Measurements from ENCODE around the gene TMED4. TPM values are rescaled to one million over a fixed set of nuclear protein-coding genes. Genes with fewer than 3 reads are reported as not detected.

TMED4 gene
- total and polyA plus RNA-seq, 4 donors, result 26.9 to 97.1 (median 46.9) TPM

- no peak overlapping the region for H3K9ac ChIP-seq (ENCODE audit: low read depth in 1 of 2, low read length in 2 of 2)
- H3K36me3 ChIP-seq (ENCODE audit: control insufficient read depth in 4 of 4, insufficient read depth in 3 of 4, low read depth in 1 of 4, low read length in 3 of 4), result peaks cover 0 to 8% (median 7%) of the 10 kb centered on the region in 4 donors
- DNase-seq (ENCODE audit: low spot score), result no peak
- no peak overlapping the region for H3K4me3 ChIP-seq (ENCODE audit: low read depth in 1 of 3, low read length in 3 of 3)
- no peak overlapping the region for H3K27ac ChIP-seq (ENCODE audit: low read depth in 1 of 2, low read length in 2 of 2)
- 94% methylated on average over 13 of the region's 13 CpGs for WGBS
- H3K4me1 ChIP-seq (ENCODE audit: control insufficient read depth in 4 of 4, insufficient read depth in 4 of 4, low read length in 3 of 4), result peaks cover 3 to 35% (median 21%) of the 10 kb centered on the region in 4 donors
- TF ChIP-seq, protein P1, sequence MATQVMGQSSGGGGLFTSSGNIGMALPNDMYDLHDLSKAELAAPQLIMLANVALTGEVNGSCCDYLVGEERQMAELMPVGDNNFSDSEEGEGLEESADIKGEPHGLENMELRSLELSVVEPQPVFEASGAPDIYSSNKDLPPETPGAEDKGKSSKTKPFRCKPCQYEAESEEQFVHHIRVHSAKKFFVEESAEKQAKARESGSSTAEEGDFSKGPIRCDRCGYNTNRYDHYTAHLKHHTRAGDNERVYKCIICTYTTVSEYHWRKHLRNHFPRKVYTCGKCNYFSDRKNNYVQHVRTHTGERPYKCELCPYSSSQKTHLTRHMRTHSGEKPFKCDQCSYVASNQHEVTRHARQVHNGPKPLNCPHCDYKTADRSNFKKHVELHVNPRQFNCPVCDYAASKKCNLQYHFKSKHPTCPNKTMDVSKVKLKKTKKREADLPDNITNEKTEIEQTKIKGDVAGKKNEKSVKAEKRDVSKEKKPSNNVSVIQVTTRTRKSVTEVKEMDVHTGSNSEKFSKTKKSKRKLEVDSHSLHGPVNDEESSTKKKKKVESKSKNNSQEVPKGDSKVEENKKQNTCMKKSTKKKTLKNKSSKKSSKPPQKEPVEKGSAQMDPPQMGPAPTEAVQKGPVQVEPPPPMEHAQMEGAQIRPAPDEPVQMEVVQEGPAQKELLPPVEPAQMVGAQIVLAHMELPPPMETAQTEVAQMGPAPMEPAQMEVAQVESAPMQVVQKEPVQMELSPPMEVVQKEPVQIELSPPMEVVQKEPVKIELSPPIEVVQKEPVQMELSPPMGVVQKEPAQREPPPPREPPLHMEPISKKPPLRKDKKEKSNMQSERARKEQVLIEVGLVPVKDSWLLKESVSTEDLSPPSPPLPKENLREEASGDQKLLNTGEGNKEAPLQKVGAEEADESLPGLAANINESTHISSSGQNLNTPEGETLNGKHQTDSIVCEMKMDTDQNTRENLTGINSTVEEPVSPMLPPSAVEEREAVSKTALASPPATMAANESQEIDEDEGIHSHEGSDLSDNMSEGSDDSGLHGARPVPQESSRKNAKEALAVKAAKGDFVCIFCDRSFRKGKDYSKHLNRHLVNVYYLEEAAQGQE (IDR thresholded peaks at IDR 0.05), result no peak
- TF ChIP-seq GABPA (IDR thresholded peaks at IDR 0.05 in 1 of 2, conservative IDR thresholded peaks at IDR 0.05 in 1 of 2), result no peak
- no peaks in the 10 kb centered on the region for H3K9me3 ChIP-seq (ENCODE audit: control insufficient read depth in 4 of 4, low read length in 3 of 4)
- H3K27me3 ChIP-seq (ENCODE audit: control insufficient read depth in 4 of 4, insufficient read depth in 4 of 4, low read length in 3 of 4), result no peaks in the 10 kb centered on the region
Measured at GRCh38 chr7:44629829-44630522, 47.9 kb upstream of the TMED4 start.

DNA sequence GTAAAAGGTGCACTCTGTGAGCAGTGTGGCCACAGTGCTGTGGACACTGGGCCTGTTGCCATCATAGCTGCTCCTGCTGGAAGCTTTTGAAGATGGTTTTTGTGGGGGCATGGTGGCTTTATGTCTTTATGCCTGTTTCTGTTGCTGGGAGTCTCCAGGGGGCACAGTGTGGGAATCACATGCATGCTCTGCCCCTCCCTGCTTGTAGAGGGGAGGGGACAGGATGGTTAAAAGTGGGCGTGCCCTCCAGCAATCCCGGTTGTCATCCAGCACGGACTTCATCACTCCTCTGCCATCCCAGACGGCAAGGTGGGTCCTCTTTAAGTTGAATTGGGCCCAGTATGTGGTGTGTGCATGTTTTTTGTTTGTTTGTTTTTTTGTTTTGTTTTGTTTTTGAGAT is 44.6 kb upstream of the TMED4 start:
- H3K4me1 ChIP-seq (ENCODE audit: control insufficient read depth in 4 of 4, insufficient read depth in 4 of 4, low read length in 3 of 4), result peaks cover 0 to 28% (median 22%) of the 10 kb centered on the region in 4 donors
- no peaks in the 10 kb centered on the region for H3K27me3 ChIP-seq (ENCODE audit: control insufficient read depth in 4 of 4, insufficient read depth in 4 of 4, low read length in 3 of 4)
- H3K36me3 ChIP-seq (ENCODE audit: control insufficient read depth in 4 of 4, insufficient read depth in 3 of 4, low read depth in 1 of 4, low read length in 3 of 4), result peaks cover 6 to 13% (median 8%) of the 10 kb centered on the region in 4 donors
- H3K4me3 ChIP-seq (ENCODE audit: low read depth in 1 of 3, low read length in 3 of 3), result no peak overlapping the region
- no peak overlapping the region for H3K9ac ChIP-seq (ENCODE audit: low read depth in 1 of 2, low read length in 2 of 2)
- WGBS, result 81% methylated on average over 4 of the region's 4 CpGs
- no peak for DNase-seq (ENCODE audit: low spot score)
- H3K9me3 ChIP-seq (ENCODE audit: control insufficient read depth in 4 of 4, low read length in 3 of 4), result no peaks in the 10 kb centered on the region
- H3K27ac ChIP-seq (ENCODE audit: low read depth in 1 of 2, low read length in 2 of 2), result no peak overlapping the region
- TF ChIP-seq HNF4A (conservative IDR thresholded peaks at IDR 0.05) (no peak), GABPA (IDR thresholded peaks at IDR 0.05 in 1 of 2, conservative IDR thresholded peaks at IDR 0.05 in 1 of 2) (no peak), NR2F2 (IDR thresholded peaks at IDR 0.05) (no peak), TAF1 (conservative IDR thresholded peaks at IDR 0.05) (no peak), RXRA (IDR thresholded peaks at IDR 0.05) (no peak), HNF4G (IDR thresholded peaks at IDR 0.05) (no peak), ZBTB33 (IDR thresholded peaks at IDR 0.05) (no peak), ATF3 (IDR thresholded peaks at IDR 0.05) (no peak), JUND (IDR thresholded peaks at IDR 0.05) (no peak), RAD21 (IDR thresholded peaks at IDR 0.05) (no peak), MAX (IDR thresholded peaks at IDR 0.05) (no peak), EGR1 (IDR thresholded peaks at IDR 0.05; ENCODE audit: low read depth in 2 of 2) (no peak), CTCF (IDR thresholded peaks at IDR 0.05; ENCODE audit: low read depth, low read length, missing input control) (no peak), FOXA2 (IDR thresholded peaks at IDR 0.05) (no peak), FOXA1 (IDR thresholded peaks at IDR 0.05) (no peak), SP1 (IDR thresholded peaks at IDR 0.05) (no peak), YY1 (IDR thresholded peaks at IDR 0.05) (no peak)
- TF ChIP-seq, protein P1 (IDR thresholded peaks at IDR 0.05), result no peak
